ENCODE data around the gene CA10. TPM values are rescaled to one million over a fixed set of nuclear protein-coding genes. Genes with fewer than 3 reads are reported as not detected.
A peak's percentile ranks its signal among the peaks of the same experiment; 100 is the strongest.

CA10 gene
- total RNA-seq, 4 donors from 2014 or later, result not detected

DNA sequence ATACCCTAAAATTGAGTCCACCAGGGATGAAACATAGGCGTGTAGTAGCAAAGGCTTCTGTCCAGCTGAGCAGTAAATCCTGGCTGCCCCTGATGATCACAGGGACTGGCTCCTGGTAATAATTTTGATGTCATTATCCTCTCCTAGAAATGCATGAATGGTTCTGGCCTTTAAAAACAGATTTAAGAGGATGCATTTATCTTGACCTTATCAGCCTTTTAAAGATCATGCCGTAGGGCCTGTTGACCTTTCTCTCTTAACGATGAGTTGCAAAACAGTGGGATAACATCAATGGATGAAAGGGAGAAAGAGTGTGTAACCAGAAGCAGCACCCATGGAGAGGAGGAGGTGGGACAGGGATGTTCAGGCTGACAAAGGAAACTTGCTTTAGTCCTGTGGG, 128.5 kb downstream of the CA10 start:
- no peak overlapping the region for H3K4me3 ChIP-seq
- peaks cover 0 to 8% (median 0%) of the 10 kb centered on the region in 3 donors for H3K4me1 ChIP-seq
- TF ChIP-seq POLR2A (IDR thresholded peaks at IDR 0.05) (no peak), CTCF (IDR thresholded peaks at IDR 0.05) (no peak), EP300 (IDR thresholded peaks at IDR 0.05) (no peak), POLR2AphosphoS5 (IDR thresholded peaks at IDR 0.05) (no peak)
- WGBS, 2 donors (ENCODE audit: low coverage in 1 of 2), result 39 to 45% methylated on average over 2 to 3 of the region's 3 CpGs
- no peaks in the 10 kb centered on the region for H3K9me3 ChIP-seq
- no peak overlapping the region for H3K27ac ChIP-seq
- no peaks in the 10 kb centered on the region for H3K27me3 ChIP-seq
- no peak for ATAC-seq
- H3K36me3 ChIP-seq, result no peaks in the 10 kb centered on the region

DNA sequence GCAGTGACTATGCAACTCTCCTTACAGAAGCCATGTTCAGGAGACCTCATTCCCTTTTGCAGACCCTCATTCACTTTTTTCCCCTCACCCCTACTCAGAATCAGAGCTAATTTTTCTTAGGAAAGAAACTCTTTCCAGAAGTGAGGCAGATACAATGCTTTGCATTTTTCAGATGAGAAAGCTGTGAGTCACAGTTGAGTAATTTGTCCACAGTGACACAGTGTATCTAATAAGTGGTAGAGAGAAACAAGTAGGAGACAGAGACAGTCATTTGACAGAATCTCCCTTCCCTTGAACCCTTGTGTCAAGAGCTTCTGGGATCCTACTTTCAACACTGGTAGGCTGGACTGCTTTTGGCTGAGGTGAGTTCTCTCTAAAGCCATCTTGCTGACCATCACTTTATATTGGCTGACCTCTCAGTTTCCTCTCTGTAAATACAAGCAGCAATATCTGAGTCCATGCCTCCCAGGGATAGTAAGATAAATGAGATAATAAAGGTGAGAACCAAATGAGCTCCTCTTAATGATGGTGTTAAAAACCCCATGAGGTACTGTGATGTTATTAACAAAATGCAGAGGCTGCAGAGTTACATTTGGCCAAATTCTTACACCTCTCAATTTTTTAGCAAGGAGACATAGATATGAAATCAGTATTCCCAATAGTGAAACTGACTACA, 130.8 kb downstream of the CA10 start:
- peak overlapping the region in 2 of 4 donors; percentile 48 to 52 for H3K27ac ChIP-seq
- no peak for ATAC-seq
- no peaks in the 10 kb centered on the region for H3K36me3 ChIP-seq
- H3K4me1 ChIP-seq, result peaks cover 0 to 8% (median 0%) of the 10 kb centered on the region in 3 donors
- no peaks in the 10 kb centered on the region for H3K9me3 ChIP-seq
- no peaks in the 10 kb centered on the region for H3K27me3 ChIP-seq
- H3K4me3 ChIP-seq, result no peak overlapping the region
- no peak for TF ChIP-seq POLR2A (IDR thresholded peaks at IDR 0.05)
- TF ChIP-seq EP300 (IDR thresholded peaks at IDR 0.05), result no peak
- no peak for TF ChIP-seq CTCF (IDR thresholded peaks at IDR 0.05)
- no peak for TF ChIP-seq POLR2AphosphoS5 (IDR thresholded peaks at IDR 0.05)

GRCh38 chr17:52027081-52027480, 131.4 kb downstream of the CA10 start:
- no peaks in the 10 kb centered on the region for H3K27me3 ChIP-seq
- no peaks in the 10 kb centered on the region for H3K9me3 ChIP-seq
- H3K36me3 ChIP-seq, result no peaks in the 10 kb centered on the region
- H3K4me1 ChIP-seq, result peaks cover 0 to 8% (median 0%) of the 10 kb centered on the region in 3 donors
- no peak for ATAC-seq
- TF ChIP-seq POLR2AphosphoS5 (IDR thresholded peaks at IDR 0.05) (no peak), POLR2A (IDR thresholded peaks at IDR 0.05) (no peak), CTCF (IDR thresholded peaks at IDR 0.05) (no peak)
- no peak overlapping the region for H3K4me3 ChIP-seq
- 83 to 89% methylated on average over 1 to 2 of the region's 2 CpGs for WGBS, 2 donors (ENCODE audit: low coverage in 1 of 2)
- peak overlapping the region in 1 of 4 donors; percentile 48 for H3K27ac ChIP-seq

GRCh38 chr17:52026075-52026474, 132.4 kb downstream of the CA10 start:
- Histone ChIP-seq H3K36me3 (no peaks in the 10 kb centered on the region), H3K4me3 (no peak overlapping the region), H3K27me3 (no peaks in the 10 kb centered on the region), H3K9me3 (no peaks in the 10 kb centered on the region), H3K4me1 (peaks cover 0 to 8% (median 0%) of the 10 kb centered on the region in 3 donors), H3K27ac (no peak overlapping the region)
- no peak for ATAC-seq
- 75% methylated on average over 2 of the region's 2 CpGs for WGBS, 2 donors (ENCODE audit: low coverage in 1 of 2)
- TF ChIP-seq POLR2AphosphoS5 (IDR thresholded peaks at IDR 0.05) (no peak), CTCF (IDR thresholded peaks at IDR 0.05) (no peak), POLR2A (IDR thresholded peaks at IDR 0.05) (no peak), EP300 (IDR thresholded peaks at IDR 0.05) (no peak)

GRCh38 chr17:52025236-52025635, 133.3 kb downstream of the CA10 start:
- Histone ChIP-seq H3K27ac (peak overlapping the region in 1 of 4 donors; percentile 29), H3K27me3 (no peaks in the 10 kb centered on the region), H3K4me3 (no peak overlapping the region), H3K4me1 (peaks cover 0 to 8% (median 0%) of the 10 kb centered on the region in 3 donors), H3K9me3 (no peaks in the 10 kb centered on the region), H3K36me3 (no peaks in the 10 kb centered on the region)
- no peak for TF ChIP-seq POLR2A (IDR thresholded peaks at IDR 0.05)
- TF ChIP-seq POLR2AphosphoS5 (IDR thresholded peaks at IDR 0.05), result no peak
- no peak for TF ChIP-seq EP300 (IDR thresholded peaks at IDR 0.05)
- no peak for TF ChIP-seq CTCF (IDR thresholded peaks at IDR 0.05)
- no peak for ATAC-seq

Measured in gastroesophageal sphincter (tissue), 4 donors.